ENCODE data around the gene BPHL.
A peak's percentile ranks its signal among the peaks of the same experiment; 100 is the strongest.
"Not testable (repeated sequence)": the region's sequence is repeated elsewhere in the genome, so short reads cannot be mapped to it uniquely, and the experiment has no call there.

Gene BPHL

DNA sequence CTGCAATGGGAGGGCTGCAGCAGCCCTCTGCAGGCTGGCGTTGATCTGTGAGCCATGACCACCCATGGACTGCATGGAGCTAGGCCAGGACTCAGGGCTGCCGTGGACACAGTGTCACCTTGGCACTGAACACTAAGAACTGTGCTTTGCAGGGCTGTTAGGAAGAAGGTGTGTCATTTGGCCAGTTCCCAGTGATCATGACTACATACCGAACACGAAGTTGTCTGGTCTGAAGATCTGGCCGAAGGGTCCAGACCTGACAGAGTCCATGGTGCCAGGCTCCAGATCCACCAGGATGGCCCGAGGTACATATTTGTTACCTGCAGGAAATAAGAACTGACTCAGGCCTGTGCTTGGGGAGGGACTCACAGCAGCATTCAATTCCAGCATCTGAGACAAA is 36.9 kb downstream of the BPHL start:
- DNase-seq (ENCODE audit: low read depth in 2 of 2, low spot score in 1 of 2): not testable (repeated sequence)

DNA sequence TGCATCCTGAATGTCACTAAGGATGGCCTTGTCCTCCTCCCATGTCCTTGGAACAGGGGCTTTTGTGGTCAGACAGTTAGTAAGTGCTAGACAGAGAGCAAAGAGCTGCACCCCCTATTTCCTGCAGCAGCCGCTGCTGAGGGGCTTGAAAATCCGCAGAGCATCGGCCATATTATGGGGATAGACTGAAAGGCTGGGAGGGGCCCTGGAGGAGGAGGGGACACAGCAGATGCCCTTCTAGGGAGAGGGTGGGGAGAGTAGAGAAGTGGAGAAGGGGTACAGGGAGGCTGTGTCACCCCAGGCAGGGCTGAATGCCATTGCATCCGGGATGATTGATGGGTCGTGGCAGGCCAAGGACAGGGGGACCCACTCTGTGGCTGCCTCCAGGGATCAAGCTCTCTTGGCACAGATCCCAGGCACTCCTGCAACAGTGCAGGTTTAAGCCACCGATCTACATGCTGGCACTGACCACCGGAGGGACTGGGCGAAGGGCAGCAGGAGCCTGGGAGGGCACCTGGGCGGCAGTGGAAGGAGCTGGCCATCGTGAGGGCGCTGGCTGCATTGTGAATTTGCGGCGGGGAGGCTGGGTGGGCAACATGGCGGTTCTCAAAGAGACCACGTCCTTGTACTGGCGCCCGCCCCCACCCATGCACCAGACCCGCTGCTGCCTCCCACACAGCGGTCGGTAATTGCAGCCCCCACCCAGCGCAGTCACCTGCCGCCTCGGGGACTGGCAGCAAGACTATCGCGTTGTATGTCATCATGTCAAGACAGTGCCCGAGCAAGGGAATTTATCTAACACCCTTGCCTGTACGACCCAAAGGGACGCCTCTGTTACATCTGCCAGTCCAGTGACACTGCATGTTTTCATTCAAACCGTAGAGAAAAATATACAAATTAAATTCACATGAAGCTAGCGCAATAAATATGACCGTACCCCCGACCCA is 37.9 kb downstream of the BPHL start:
- not testable (repeated sequence) for DNase-seq (ENCODE audit: low read depth in 2 of 2, low spot score in 1 of 2)

DNA sequence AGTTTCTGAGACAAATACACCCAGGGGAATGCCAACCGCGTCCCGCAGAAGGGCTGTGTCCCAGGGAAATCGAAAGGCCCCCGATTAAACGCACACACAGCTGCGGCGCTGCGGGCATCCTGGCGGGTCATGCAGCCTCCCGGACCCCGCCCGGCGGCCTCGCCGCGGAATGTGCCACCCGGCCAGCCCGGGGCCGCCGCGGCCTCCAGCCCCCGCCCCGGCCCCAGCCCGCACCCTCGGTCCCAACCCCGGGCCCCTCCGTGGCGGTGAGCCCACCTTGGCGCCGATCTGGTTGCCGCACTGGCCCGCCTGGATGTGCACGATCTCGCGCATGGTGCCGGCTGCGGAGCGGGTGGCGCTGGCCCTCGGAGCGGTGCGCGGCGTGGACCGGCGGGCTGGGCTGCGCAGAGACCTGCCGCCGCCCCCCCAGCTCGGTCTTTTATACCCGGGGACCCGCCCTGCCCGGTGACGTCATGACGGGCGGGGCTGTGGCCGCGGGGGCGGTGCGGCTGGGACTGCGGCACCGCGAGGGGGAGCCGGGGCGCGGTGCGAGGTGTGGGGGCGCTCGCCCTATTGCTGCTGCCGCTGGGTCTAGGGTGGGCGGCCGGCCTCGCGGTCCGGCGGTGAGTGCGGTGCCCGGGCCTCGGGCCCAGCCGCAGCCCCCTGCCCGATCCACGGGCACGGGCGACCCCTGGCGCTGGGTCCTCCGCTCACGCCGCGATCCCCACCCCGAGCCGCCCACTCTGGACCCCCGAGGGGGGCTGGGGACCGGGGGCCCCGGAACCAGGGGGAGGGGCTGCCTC is 38.8 kb downstream of the BPHL start, which contains the start of gene TUBB2A:
TUBB2A (minus strand) TSS at position 414 of the 803 bp plus-strand sequence; CDS start at position 333, 81 bp downstream.
- peak; percentile 72 to 75 for DNase-seq (ENCODE audit: low read depth in 2 of 2, low spot score in 1 of 2)

DNA sequence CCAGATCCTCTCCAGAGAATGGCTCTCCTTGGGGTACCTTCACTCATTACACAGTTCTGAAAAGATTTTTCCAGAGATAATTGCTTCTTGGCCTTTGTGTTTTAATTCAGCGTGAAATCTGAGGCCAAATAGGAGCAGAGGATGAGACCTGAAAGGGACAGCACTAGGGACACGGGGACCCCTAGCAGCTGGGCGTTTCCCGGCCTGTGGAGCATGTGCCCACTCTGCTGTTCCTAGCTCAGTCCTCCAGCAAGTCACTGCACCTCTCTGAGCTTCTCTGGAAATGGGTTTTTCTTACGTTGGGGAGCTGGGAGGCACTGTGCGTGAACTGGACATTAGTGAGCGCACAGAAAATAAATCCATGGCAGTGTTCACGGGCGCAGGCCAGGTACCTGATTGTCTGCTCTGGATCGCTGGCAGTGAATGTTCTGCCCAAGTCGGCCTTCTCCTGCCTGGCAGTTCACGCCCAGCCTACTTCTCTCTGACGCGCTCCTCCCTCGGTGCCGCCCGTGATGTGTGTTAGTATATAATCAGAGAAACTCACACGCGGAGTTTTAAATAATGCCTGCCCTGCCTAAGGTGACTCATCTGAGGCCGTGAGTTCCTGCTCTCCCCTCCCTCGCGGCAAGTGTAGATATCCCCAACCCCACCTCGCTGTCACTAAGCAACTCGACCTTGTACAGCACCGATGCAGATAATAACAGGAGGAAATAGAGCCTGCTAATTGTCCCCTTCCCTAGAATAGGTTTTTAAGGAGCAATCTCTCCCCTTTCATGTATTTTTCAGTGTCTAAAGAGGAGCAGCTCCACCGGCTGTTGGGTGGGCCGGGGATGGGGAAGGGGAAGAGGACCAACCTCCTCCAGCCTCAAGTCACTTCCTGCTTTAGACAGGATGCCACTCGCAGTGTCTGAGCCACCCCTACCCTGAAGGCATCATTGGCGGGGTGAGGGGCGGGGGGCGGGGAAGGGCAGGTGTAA is 41.6 kb downstream of the BPHL start:
- DNase-seq (ENCODE audit: low read depth in 2 of 2, low spot score in 1 of 2): peak; percentile 46 to 51

DNA sequence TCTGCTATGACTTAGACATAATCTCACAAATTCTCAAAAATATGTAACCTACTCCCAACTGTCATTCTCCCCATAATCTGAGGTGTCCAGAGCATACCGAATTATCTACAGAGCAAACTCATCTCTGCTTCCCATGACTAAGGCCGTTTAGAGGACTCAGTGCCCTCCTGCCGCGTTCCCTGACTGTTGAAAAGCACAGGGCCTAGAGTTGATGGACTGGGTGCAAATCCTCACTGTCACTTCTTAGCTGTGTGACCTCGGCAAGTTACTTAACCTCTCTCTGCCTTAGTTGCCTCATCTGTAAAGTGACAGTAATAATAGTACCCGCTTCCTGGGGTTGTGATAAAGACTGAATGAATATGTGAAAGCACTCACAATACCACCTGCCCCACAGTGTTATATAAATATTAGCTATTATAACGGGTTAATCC is 43.6 kb downstream of the BPHL start:
- no peak for DNase-seq (ENCODE audit: low read depth in 2 of 2, low spot score in 1 of 2)

DNA sequence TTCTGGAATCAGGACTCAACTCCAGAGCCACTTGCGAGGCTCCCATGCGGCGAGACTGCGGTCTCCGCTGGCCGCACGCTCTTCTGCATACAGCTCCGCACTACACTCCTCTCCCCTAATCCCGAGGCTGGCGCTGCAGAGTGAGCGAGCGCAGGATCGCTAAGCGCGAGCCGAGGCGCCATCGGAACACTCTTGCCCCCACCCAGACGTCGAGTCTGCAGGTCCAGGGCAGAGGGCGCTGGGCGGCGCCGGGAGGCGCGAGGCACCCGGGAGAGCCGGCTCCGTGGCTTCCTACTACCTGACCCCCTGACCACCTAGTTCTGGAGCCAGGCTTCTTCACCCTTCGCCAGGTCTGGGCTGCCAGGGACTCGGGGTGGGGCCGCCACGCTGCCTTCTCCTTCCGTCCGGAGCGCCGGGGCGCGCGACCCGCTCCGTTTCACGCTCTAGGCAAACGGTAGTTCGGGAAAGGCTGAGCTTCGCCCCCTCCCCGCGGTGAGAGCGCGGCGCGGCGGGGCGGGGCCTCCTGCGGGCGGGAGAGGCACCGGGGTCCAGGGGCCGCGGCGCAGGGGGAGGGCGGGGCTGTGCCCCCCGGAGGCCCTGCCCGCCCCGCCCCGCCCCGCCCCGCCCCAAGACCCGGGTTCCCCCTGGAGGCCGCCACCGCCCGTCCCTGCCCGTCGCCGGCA is 44.2 kb downstream of the BPHL start:
- DNase-seq (ENCODE audit: low read depth in 2 of 2, low spot score in 1 of 2): no peak

DNA sequence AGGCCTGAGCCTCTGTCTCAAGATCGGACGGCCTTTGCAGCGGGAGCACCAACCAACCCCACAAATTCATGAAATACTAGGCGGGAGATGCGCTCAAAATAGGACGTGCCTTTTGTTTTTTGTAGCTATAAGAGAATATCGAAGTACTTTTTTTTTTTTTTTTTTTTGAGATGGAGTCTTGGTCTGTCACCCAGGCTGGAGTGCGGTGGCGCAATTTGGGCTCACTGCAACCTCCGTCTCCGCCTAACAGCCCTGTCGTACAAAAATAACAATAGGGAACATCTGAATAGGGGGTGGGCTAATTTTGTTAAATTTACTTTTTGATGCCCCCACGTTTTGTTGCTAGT is 44.7 kb downstream of the BPHL start:
- DNase-seq (ENCODE audit: low read depth in 2 of 2, low spot score in 1 of 2): no peak

DNA sequence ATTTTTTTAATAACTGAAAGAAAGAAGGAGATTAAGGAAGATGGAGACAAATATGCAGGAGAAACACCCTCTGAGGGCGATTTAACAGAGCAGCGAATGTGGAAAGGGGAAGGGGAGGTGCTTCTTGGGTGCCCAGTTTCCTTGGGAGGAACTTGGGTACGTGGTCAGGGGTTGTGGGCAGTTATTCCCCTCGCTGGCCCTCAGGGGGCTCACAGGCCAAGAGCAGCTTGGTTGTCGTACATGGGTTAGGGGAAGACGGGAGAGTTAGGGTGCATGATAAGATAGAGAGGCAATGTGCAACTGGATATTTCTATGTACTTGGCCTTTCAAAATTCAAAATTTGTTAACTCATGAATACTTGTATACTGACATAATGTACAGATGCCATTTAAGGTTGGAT is 45.9 kb downstream of the BPHL start:
- DNase-seq (ENCODE audit: low read depth in 2 of 2, low spot score in 1 of 2): no peak

DNA sequence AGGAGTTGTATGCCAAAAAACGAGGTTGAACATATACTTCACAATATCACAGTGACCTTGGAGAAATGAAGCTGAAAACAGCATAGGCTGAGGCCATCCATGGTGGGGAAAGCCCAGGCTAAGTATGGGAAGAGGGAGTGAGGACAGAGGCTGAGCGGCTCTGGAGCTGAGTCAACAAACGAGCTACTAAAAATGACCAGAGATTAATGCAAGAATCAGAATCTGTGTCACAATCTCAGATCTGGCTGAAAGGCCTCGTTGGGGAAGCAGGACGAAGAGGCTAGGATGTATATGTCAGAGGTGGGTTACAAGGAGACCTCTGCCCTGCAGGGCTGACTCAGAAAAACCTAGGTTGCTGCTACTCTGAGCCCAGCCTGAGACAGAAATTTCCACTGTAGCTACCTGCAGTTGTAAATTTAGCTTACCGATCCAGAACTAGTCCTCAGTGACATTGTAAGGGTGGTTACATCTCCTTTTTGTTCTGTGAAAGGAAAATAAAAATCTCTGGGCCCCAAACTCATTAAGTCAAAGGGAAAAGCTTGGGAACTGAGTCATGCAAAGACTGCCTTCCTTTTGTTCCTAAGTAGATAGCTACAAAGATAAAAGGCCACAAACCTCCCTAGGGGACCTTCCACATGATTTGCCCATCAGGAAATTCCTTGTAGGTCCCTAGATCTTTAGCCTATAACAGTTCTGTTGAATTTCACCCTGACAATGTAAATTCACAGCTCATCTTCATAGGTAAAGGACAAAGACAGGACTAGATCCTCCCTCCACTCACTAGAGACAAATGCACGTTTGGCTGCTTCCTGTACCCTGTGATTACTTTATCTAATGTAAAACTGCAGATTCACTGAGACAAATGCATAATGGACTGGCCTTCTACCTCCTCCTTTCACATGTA is 47.4 kb downstream of the BPHL start:
- DNase-seq (ENCODE audit: low read depth in 2 of 2, low spot score in 1 of 2): no peak

DNA sequence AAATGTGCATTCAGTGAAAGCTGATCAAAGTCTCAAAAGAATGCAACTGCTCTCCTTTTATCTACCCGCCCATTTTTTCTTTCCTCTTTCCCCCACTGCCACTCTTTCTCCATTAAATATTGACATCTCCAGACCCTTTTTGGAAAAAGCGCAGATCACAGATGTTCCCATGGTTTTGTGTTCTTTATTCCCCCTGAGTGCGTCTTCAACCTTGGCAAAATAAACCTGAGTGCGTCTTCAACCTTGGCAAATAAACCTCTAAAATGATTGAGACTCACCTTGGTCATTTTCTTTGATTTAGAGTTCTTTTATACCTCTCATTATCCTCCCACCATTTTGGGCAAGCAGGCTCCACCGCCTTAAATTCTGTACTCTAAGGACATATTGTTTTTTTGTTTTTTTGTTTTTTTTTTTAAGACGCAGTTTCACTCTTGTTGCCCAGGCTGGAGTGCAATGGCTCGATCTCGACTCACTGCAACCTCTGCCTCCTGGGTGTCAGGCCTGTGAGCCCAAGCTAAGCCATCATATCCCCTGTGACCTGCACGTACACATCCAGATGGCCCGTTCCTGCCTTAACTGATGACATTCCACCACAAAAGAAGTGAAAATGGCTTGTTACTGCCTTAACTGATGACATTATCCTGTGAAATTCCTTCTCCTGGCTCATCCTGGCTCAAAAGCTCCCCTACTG is 48.2 kb downstream of the BPHL start:
- DNase-seq (ENCODE audit: low read depth in 2 of 2, low spot score in 1 of 2): not testable (repeated sequence)

DNA sequence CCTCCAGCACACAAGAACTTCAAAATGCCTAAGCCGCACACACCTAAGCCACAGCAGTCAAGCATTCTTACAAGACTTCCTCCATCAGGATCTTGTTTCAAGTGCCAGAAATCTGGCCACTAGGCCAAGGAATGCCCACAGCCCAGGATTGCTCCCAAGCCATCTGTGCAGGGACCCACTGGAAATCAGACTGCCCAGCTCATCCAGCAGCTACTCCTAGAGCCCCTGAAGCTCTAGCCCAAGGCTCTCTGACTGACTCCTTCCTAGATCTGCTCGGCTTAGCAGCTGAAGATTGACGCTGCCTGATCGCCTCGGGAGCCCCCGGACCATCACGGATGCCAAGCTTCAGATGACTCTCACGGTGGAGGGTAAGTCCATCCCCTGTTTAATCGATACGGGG is 49.5 kb downstream of the BPHL start:
- DNase-seq (ENCODE audit: low read depth in 2 of 2, low spot score in 1 of 2): not testable (repeated sequence)

DNA sequence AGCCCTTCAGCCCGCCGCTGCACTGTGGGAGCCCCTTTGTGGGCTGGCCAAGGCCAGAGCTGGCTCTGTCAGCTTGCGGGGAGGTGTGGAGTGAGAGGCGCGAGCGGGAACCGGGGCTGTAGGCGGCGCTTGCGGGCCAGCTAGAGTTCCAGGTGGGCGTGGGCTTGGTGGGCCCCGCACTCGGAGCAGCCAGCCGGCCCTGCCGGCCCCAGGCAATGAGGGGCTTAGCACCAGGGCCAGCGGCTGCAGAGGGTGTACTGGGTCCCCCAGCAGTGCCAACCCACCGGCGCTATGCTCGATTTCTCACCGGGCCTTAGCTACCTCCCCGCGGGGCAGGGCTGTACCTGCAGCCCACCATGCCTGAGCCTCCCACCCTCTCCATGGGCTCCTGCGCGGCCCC is 52.2 kb downstream of the BPHL start:
- not testable (repeated sequence) for DNase-seq (ENCODE audit: low read depth in 2 of 2, low spot score in 1 of 2)

DNA sequence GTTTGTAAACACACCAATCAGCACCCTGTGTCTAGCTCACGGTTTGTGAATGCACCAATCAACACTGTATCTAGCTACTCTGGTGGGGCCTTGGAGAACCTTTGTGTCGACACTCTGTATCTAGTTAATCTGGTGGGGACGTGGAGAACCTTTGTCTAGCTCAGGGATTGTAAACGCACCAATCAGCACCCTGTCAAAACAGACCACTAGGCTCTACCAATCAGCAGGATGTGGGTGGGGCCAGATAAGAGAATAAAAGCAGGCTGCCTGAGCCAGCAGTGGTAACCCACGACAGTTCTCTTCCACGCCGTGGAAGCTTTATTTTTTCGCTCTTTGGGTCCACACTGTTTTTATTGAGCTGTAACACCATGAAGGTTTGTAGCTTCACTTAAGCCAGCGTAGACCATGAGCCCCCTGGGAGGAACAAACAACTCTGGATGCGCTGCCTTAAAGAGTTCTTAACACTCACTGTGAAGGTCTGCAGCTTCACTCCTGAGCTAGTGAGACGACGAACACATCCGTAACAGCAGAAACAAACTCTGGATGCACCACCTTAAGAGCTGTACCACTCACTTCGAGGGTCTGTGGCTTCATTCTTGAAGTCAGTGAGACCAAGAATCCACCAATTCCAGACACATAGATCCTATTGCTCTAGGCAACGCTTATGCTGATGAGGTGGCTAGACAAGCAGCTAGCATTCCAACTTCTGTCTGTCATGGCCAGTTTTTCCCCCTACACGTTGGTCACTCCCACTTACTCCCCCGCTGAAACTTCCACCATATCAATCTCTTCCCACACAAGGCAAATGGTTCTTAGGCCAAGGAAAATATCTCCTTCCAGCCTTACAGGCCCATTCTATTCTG is 53.0 kb downstream of the BPHL start:
- not testable (repeated sequence) for DNase-seq (ENCODE audit: low read depth in 2 of 2, low spot score in 1 of 2)

DNA sequence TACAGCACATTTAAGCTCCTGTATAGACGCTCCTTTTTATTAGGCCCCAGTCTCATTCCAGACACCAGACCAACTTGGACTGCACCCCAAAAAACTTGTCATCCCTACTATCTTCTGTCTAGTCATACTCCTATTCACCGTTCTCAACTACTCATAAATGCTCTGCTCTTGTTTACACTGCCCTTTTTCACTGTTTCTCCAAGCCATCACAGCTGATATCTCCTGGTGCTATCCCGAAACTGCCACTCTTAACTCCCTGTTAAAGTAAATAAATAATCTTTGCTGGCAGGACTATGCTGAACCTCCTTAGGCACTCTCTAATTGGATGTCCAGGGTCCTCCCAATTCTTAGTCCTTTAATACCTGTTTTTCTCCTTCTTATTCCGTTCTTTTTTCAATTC is 54.3 kb downstream of the BPHL start:
- not testable (repeated sequence) for DNase-seq (ENCODE audit: low read depth in 2 of 2, low spot score in 1 of 2)

DNA sequence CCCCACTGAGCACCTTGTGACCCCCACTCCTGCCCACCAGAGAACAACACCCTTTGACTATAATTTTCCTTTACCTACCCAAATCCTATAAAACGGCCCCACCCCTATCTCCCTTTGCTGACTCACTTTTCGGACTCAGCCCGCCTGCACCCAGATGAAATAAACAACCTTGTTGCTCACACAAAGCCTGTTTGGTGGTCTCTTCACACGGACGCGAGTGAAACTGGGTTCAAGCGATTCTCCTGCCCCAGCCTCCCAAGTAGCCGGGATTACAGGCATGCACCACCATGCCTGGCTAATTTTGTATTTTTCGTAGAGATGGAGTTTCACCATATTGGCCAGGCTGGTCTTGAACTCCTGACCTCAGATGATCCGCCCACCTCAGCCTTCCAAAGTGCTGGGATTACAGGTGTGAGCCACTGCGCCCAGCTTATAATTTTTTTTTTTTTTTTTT is 55.2 kb downstream of the BPHL start:
- DNase-seq (ENCODE audit: low read depth in 2 of 2, low spot score in 1 of 2): not testable (repeated sequence)

DNA sequence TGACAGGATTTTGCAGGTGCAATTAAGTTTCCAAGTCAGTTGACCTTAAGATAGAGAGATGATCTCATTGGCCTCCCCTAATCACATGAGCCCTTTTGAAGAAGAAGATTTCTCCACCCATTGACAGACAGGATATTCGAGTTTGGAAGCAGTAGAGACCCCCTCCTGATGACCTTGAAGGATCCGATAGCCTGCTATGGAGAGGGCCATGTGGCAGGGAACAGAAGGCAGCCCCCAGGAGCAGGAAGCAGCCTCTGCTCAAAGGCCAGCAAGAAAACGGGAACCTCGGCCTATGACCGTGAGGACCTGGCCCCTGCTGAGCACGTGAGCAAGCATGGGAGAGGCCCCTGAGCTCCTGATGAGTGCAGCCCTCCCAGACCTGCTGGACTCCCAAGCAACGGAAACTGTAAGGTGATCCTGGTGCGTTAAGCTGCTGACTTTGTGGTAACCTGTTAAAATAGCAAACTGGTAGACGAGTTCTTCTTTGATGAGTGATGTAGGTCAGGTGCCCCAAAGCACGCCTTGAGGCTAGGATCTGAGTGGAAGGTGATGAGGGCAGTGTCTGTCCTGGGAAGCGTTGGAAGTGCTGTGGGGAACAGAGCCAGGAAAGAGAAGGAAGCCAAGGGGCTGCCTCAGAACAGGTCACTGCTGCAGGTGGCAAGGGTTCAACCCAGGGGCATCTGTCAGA is 57.3 kb downstream of the BPHL start:
- no peak for DNase-seq (ENCODE audit: low read depth in 2 of 2, low spot score in 1 of 2)

Data from stimulated activated CD8-positive, alpha-beta memory T cell treated with anti-CD3 and anti-CD28 coated beads, Interleukin-4, amount 100 ng/mL, for 4 hours (primary cell).